NT2/D1 (cell line): ENCODE measurements around the gene RNH1.

Source experiments
- DNase-seq: peaks from one replicate; pipeline ENCODE4 v3.0.0-alpha.2; 2011; ENCODE audit warnings: low read depth, low spot score
- H3K27me3 ChIP-seq: 2 replicates; pipeline ENCODE4 v1.6.0; 2011; ENCODE audit warnings: mild to moderate bottlenecking; ENCODE audit not compliant: insufficient read length, insufficient read depth
- H3K36me3 ChIP-seq: 2 replicates; pipeline ENCODE4 v1.6.1; 2011; ENCODE audit warnings: mild to moderate bottlenecking, low read length, mixed read lengths; ENCODE audit not compliant: insufficient read depth, insufficient read length
- H3K4me1 ChIP-seq: 2 replicates; pipeline ENCODE4 v1.5.1; 2011; ENCODE audit not compliant: insufficient read depth, insufficient read length
- H3K4me3 ChIP-seq: 2 replicates; pipeline ENCODE4 v1.5.1; 2011; ENCODE audit warnings: low read depth; ENCODE audit not compliant: insufficient read length
- H3K9ac ChIP-seq: 2 replicates; pipeline ENCODE4 v1.6.0; 2011; ENCODE audit warnings: low read depth; ENCODE audit not compliant: insufficient read length
- H3K9me3 ChIP-seq: 2 replicates; pipeline ENCODE4 v1.5.1; 2011; ENCODE audit warnings: mild to moderate bottlenecking, low read length; ENCODE audit not compliant: insufficient read depth
- SUZ12 ChIP-seq: IDR thresholded peaks from 2 replicates; pipeline ENCODE4 v1.6.1; 2011; ENCODE audit not compliant: insufficient read length, insufficient read depth; ENCODE audit errors: extremely low read depth
- YY1 ChIP-seq: IDR thresholded peaks from 2 replicates; pipeline ENCODE4 v1.6.1; 2011; ENCODE audit not compliant: insufficient read length, insufficient read depth
- ZNF274 ChIP-seq: IDR thresholded peaks from 2 replicates; pipeline ENCODE4 v1.6.1; 2011; ENCODE audit warnings: mild to moderate bottlenecking, low read depth, low read length

Gene RNH1

DNA sequence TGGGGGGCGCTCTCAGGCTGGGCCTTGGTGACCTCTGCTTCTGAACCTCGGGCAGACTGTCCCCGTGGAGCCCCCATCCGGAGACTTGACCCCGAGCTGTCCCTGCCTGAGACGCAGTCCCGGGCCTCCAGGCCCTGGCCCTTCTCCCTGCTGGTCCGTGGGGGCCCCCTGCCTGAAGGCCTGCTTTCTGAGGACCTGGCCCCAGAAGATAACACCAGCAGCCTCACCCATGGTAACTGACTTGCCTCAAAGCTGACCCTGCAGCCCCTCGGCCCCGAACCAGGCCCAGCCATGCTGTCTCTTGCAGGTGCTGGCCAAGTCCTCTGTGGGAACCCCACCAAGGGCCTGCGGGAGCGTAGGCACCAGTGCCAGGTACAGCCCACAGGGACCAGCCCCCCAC lies 44.6 kb upstream of the RNH1 start:
- Histone ChIP-seq H3K27me3 (peaks cover 16% of the 10 kb centered on the region), H3K36me3 (no peaks in the 10 kb centered on the region), H3K9me3 (no peaks in the 10 kb centered on the region), H3K4me3 (no peak overlapping the region), H3K4me1 (peaks cover 17% of the 10 kb centered on the region), H3K9ac (no peak overlapping the region)
- TF ChIP-seq ZNF274, result no peak
- no peak for TF ChIP-seq YY1
- TF ChIP-seq SUZ12, result no peak
- DNase-seq, result no peak

DNA sequence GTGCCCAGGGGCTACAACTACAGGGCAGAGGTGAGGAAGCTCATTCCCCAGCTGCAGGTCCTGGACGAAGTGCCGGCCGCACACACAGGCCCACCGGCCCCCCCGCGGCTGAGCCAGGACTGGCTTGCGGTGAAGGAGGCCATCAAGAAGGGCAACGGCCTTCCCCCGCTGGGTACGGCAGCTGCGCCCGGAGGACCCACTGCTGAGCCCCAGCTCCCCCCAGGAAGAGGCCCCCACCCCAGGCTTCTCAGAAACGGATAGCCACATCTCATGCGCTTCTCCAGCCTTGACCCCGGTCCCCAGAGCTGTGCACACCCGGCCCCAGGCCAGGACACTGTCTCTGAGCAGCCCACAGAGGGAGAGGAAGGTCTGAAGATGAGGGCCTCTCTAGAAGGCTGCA lies 44.1 kb upstream of the RNH1 start:
- Histone ChIP-seq H3K4me3 (no peak overlapping the region), H3K36me3 (no peaks in the 10 kb centered on the region), H3K9ac (no peak overlapping the region), H3K27me3 (peaks cover 11% of the 10 kb centered on the region), H3K9me3 (no peaks in the 10 kb centered on the region), H3K4me1 (peaks cover 15% of the 10 kb centered on the region)
- no peak for TF ChIP-seq SUZ12
- TF ChIP-seq YY1, result no peak
- TF ChIP-seq ZNF274, result no peak
- no peak for DNase-seq

DNA sequence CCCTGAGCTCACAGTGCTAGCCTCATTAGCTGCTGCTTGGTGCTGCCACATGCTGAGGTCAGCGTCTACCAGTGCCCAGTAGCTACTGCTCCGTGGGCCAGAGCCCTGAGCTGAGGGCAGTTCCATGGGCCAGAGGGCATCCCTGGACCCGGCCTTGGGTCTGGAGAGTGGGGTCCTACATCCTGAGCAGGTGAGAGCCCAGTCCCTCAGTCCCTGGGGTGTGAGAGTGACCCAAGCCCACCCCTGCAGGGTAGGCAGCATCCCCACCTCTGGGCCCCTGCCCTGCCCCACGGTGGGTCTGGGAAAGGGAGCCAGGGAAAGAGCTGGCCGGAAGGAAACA lies 43.7 kb upstream of the RNH1 start:
- no peak overlapping the region for H3K4me3 ChIP-seq
- H3K9me3 ChIP-seq, result no peaks in the 10 kb centered on the region
- H3K9ac ChIP-seq, result no peak overlapping the region
- no peaks in the 10 kb centered on the region for H3K36me3 ChIP-seq
- no peak for TF ChIP-seq YY1
- no peak for TF ChIP-seq ZNF274
- TF ChIP-seq SUZ12, result no peak
- peaks cover 15% of the 10 kb centered on the region for H3K4me1 ChIP-seq
- no peak for DNase-seq
- H3K27me3 ChIP-seq, result peaks cover 7% of the 10 kb centered on the region

DNA sequence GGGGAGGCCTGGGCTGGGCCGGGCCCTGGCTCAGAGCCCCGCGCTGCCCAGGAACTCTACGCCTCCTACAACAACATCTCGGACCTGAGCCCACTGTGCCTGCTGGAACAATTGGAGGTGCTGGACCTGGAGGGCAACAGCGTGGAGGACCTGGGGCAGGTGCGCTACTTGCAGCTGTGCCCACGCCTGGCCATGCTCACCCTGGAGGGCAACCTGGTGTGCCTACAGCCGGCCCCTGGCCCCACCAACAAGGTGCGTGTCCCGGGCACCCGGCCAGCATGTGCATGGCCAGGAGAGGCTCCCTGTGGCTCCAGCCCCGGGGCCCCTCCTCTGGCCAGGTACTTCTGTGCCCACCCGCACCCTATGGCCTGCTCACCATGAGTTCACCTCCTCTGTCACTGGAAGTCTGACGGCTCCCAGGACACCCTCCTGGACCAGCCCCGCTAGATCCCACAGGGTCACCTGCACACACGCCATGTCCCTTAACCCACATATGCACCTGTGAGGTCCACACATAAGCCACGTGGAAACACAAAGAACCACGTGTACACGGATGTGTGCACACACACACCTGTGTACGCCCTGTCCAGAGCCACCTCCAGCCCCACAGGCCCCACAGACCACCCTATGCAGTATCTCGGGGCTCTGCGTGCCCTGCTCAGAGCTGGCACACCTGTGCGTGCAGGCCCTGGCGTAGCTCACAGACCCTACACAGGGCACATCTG lies 43.1 kb upstream of the RNH1 start:
- no peak for DNase-seq
- no peak overlapping the region for H3K9ac ChIP-seq

DNA sequence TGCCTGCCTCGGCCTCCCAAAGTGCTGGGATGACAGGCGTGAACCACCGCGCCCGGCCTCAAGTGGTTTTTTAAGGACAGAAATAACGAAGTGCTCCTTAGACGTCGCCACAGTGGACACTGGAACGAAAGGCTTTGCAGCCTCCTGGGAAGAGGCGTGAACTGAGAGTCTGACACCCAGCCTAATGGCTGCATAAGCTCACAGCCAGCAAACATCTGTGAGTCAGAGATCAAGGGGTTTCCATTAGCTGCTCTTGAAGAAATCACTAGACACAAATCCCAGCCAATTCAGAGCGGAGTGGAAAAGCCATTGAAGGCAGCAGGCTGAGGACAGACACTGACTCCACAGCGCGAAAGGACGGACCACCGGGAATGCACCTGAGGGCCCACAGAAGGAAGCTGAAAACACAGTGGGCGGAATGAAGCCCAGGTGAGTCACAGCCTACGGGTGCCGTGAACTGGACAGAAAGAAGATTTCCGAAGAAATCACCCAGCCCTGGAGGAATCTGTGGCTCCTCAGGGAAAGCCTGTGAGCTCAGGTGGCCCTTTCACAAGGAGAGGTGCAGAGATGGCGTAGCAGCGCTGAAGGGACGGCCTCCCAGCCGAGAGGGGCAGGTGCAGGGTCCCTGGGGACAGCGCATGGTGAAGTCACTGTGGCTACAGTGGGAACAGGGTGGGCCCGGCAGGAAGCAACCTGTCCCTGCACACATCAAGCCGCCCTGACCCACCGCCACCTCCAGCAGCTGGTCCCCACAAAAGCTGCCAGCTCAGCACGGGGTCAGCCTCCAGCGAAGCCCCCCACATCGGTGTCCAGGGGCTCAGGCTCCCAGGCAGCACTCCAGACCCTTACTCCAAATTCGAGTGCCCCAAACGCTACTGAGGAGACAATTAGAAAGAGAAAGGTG lies 41.9 kb upstream of the RNH1 start:
- peaks cover 14% of the 10 kb centered on the region for H3K4me1 ChIP-seq
- no peak overlapping the region for H3K9ac ChIP-seq
- TF ChIP-seq SUZ12 (no peak), ZNF274 (no peak), YY1 (no peak)
- H3K4me3 ChIP-seq, result no peak overlapping the region
- no peaks in the 10 kb centered on the region for H3K27me3 ChIP-seq
- H3K9me3 ChIP-seq, result no peaks in the 10 kb centered on the region
- no peaks in the 10 kb centered on the region for H3K36me3 ChIP-seq
- DNase-seq, result no peak

More for the DNA sequence above, 43.1 kb upstream of the RNH1 start:
- Histone ChIP-seq H3K9me3 (no peaks in the 10 kb centered on the region), H3K4me3 (no peak overlapping the region), H3K36me3 (no peaks in the 10 kb centered on the region), H3K4me1 (peaks cover 16% of the 10 kb centered on the region), H3K27me3 (peaks cover 2% of the 10 kb centered on the region)
- no peak for TF ChIP-seq ZNF274
- no peak for TF ChIP-seq SUZ12
- no peak for TF ChIP-seq YY1

DNA sequence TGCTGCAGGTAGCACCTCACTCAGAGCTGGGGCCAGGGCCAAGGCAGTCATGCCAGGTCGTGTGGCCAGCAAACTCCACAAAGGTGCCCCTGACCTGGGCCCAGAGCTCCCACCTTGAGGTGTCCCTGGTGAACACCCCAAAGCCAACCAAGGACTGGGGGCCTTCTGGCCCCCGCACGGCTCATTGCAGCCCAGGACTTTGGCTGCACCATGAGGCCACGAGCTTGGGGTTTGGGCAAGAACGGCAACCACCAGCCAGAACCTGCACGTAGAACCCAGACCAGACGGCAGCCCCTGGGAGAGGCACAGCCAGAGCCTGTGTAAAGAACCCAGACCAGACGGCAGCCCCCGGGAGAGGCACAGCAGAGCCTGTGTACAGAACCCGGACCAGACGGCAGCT lies 38.1 kb upstream of the RNH1 start:
- Histone ChIP-seq H3K9me3 (no peaks in the 10 kb centered on the region), H3K9ac (no peak overlapping the region), H3K4me1 (peaks cover 11% of the 10 kb centered on the region)

DNA sequence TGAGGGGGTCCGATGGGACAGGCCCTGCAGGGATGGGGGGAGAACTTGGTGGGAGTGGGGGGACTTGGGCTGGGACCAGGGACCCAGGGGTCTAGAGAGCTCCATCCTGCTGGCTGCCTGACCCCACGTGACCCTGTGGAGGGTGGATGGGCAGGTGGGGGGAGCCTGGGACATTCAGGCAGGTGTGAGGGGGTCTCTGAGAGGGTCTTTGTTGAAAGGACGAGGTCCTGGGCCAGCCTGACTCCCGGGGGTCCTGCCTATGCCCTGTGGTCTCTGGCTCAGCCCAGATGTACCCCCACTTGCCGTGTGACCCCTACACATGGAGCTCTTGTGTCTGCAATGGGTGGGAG lies 37.8 kb upstream of the RNH1 start:
- no peak for TF ChIP-seq SUZ12
- TF ChIP-seq ZNF274, result no peak
- TF ChIP-seq YY1, result no peak
- no peak for DNase-seq
- H3K4me1 ChIP-seq, result peaks cover 14% of the 10 kb centered on the region
- H3K9me3 ChIP-seq, result no peaks in the 10 kb centered on the region
- no peak overlapping the region for H3K9ac ChIP-seq
- no peak overlapping the region for H3K4me3 ChIP-seq
- no peaks in the 10 kb centered on the region for H3K36me3 ChIP-seq
- no peaks in the 10 kb centered on the region for H3K27me3 ChIP-seq

More for the DNA sequence above, 38.1 kb upstream of the RNH1 start:
- DNase-seq, result no peak
- Histone ChIP-seq H3K27me3 (no peaks in the 10 kb centered on the region), H3K4me3 (no peak overlapping the region), H3K36me3 (no peaks in the 10 kb centered on the region)
- TF ChIP-seq SUZ12, result no peak
- TF ChIP-seq YY1, result no peak
- no peak for TF ChIP-seq ZNF274
